Testis (tissue), 2 donors: Measurements from ENCODE around the gene NTM.

Experiments
- CTCF ChIP-seq, 3 experiments: fragments of 450-650 bp in 2 of 3; fragments of 200-600 bp in 1 of 3; sonication (generic) in 1 of 3; IDR thresholded peaks; one replicate each; pipeline ENCODE4 v1.5.1; 2016 to 2019; ENCODE audit warnings: antibody characterized with exemption in 3 of 3, mild to moderate bottlenecking in 2 of 3, moderate library complexity in 1 of 3
- POLR2A ChIP-seq: fragments of 450-650 bp; IDR thresholded peaks from one replicate; pipeline ENCODE4 v1.6.1; 2017; ENCODE audit warnings: antibody characterized with exemption, mild to moderate bottlenecking, moderate library complexity

GRCh38 chr11:132222345-132222744 lies 851.9 kb downstream of the NTM start:
- TF ChIP-seq CTCF (IDR thresholded peaks at IDR 0.05) (no peak), POLR2A (no peak)
